NT2/D1 (cell line): ENCODE data around the gene ADAMTS20.

Experiments
- DNase-seq: peaks from one replicate; pipeline ENCODE4 v3.0.0-alpha.2; 2011; ENCODE audit warnings: low read depth, low spot score
- H3K27me3 ChIP-seq: 2 replicates; pipeline ENCODE4 v1.6.0; 2011; ENCODE audit warnings: mild to moderate bottlenecking; ENCODE audit not compliant: insufficient read length, insufficient read depth
- H3K36me3 ChIP-seq: 2 replicates; pipeline ENCODE4 v1.6.1; 2011; ENCODE audit warnings: mild to moderate bottlenecking, low read length, mixed read lengths; ENCODE audit not compliant: insufficient read depth, insufficient read length
- H3K4me1 ChIP-seq: 2 replicates; pipeline ENCODE4 v1.5.1; 2011; ENCODE audit not compliant: insufficient read depth, insufficient read length
- H3K4me3 ChIP-seq: 2 replicates; pipeline ENCODE4 v1.5.1; 2011; ENCODE audit warnings: low read depth; ENCODE audit not compliant: insufficient read length
- H3K9ac ChIP-seq: 2 replicates; pipeline ENCODE4 v1.6.0; 2011; ENCODE audit warnings: low read depth; ENCODE audit not compliant: insufficient read length
- H3K9me3 ChIP-seq: 2 replicates; pipeline ENCODE4 v1.5.1; 2011; ENCODE audit warnings: mild to moderate bottlenecking, low read length; ENCODE audit not compliant: insufficient read depth
- SUZ12 ChIP-seq: IDR thresholded peaks from 2 replicates; pipeline ENCODE4 v1.6.1; 2011; ENCODE audit not compliant: insufficient read length, insufficient read depth; ENCODE audit errors: extremely low read depth
- YY1 ChIP-seq: IDR thresholded peaks from 2 replicates; pipeline ENCODE4 v1.6.1; 2011; ENCODE audit not compliant: insufficient read length, insufficient read depth
- ZNF274 ChIP-seq: IDR thresholded peaks from 2 replicates; pipeline ENCODE4 v1.6.1; 2011; ENCODE audit warnings: mild to moderate bottlenecking, low read depth, low read length

Gene ADAMTS20

GRCh38 chr12:43310596-43310995, 241.4 kb downstream of the ADAMTS20 start:
- Histone ChIP-seq H3K9ac (no peak overlapping the region), H3K4me3 (no peak overlapping the region), H3K36me3 (no peaks in the 10 kb centered on the region), H3K4me1 (no peaks in the 10 kb centered on the region), H3K9me3 (no peaks in the 10 kb centered on the region), H3K27me3 (no peaks in the 10 kb centered on the region)
- DNase-seq: no peak
- no peak for TF ChIP-seq YY1
- no peak for TF ChIP-seq SUZ12
- TF ChIP-seq ZNF274: no peak

GRCh38 chr12:43309959-43310358, 242.0 kb downstream of the ADAMTS20 start:
- H3K9ac ChIP-seq: no peak overlapping the region
- no peak for DNase-seq
- no peak overlapping the region for H3K4me3 ChIP-seq
- H3K36me3 ChIP-seq: no peaks in the 10 kb centered on the region
- H3K4me1 ChIP-seq: no peaks in the 10 kb centered on the region
- TF ChIP-seq ZNF274: no peak
- no peak for TF ChIP-seq YY1
- TF ChIP-seq SUZ12: no peak
- no peaks in the 10 kb centered on the region for H3K9me3 ChIP-seq
- H3K27me3 ChIP-seq: no peaks in the 10 kb centered on the region

DNA sequence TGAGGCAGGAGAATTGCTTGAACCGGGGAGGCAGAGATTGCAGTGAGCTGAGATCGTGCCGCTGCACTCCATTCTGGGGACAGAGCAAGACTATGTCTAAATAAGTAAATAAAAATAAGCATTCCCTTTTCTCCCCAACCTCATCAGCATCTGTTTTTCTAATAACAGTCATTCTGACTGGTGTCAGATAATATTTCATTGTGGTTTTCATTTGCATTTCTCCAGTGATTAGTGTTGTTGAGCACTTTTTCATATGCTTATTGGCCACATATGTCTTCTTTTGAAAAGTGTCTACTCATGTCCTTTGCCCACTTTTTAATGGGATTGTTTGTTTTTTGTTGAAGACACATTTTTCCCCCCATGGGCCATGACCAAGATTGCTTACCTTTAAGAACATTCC, 243.2 kb downstream of the ADAMTS20 start:
- Histone ChIP-seq H3K9me3 (no peaks in the 10 kb centered on the region), H3K4me3 (no peak overlapping the region), H3K36me3 (no peaks in the 10 kb centered on the region), H3K4me1 (no peaks in the 10 kb centered on the region), H3K9ac (no peak overlapping the region), H3K27me3 (no peaks in the 10 kb centered on the region)
- TF ChIP-seq YY1 (no peak), SUZ12 (no peak), ZNF274 (no peak)
- no peak for DNase-seq

- Histone ChIP-seq H3K4me3 (no peak overlapping the region), H3K4me1 (no peaks in the 10 kb centered on the region), H3K9ac (no peak overlapping the region), H3K27me3 (no peaks in the 10 kb centered on the region), H3K36me3 (no peaks in the 10 kb centered on the region), H3K9me3 (no peaks in the 10 kb centered on the region)
- no peak for DNase-seq
- no peak for TF ChIP-seq SUZ12
- TF ChIP-seq YY1: no peak
- TF ChIP-seq ZNF274: no peak
Measured at GRCh38 chr12:43307126-43307525, 244.9 kb downstream of the ADAMTS20 start.

DNA sequence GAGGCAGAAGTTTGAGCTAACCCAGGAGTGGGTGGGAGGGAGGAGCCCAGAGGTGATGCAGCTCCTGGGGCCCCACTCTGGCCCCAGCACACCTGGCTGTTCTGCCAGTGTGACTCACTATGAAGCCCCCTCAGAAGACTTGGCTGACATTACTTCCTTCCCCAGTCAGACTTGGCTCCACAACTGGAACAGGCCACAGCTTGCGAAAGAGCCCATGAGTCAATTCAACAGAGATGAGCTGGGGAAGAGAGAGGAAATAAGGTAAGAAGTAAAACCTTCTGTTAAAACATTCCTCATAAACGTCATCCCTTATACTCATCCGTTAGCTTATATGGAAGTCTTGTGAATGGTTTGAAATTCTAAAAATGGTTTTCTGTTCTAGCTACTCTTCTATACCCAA, 245.9 kb downstream of the ADAMTS20 start:
- Histone ChIP-seq H3K27me3 (no peaks in the 10 kb centered on the region), H3K4me3 (no peak overlapping the region), H3K4me1 (no peaks in the 10 kb centered on the region), H3K9ac (no peak overlapping the region), H3K36me3 (no peaks in the 10 kb centered on the region), H3K9me3 (peaks cover 3% of the 10 kb centered on the region; the same call in 1 of the 2 replicates)
- TF ChIP-seq SUZ12 (no peak), YY1 (no peak), ZNF274 (no peak)
- DNase-seq: no peak

- no peak overlapping the region for H3K4me3 ChIP-seq
- TF ChIP-seq SUZ12 (no peak), YY1 (no peak), ZNF274 (no peak)
- no peak overlapping the region for H3K9ac ChIP-seq
- no peak for DNase-seq
- H3K27me3 ChIP-seq: no peaks in the 10 kb centered on the region
- H3K36me3 ChIP-seq: no peaks in the 10 kb centered on the region
- peaks cover 9% of the 10 kb centered on the region; the same call in 1 of the 2 replicates for H3K9me3 ChIP-seq
- no peaks in the 10 kb centered on the region for H3K4me1 ChIP-seq
Measured at GRCh38 chr12:43305065-43305464, 246.9 kb downstream of the ADAMTS20 start.
